ENCODE measurements around the gene RAB36. TPM values are rescaled to one million over a fixed set of nuclear protein-coding genes. Genes with fewer than 3 reads are reported as not detected.

Gene RAB36
- polyA plus RNA-seq, 1 of the 3 experiments (the other 2 are of a cell fraction), result 6.6 TPM

- no peak for TF ChIP-seq CHD2 (IDR thresholded peaks at IDR 0.05; ENCODE audit: low read length, partially characterized antibody)
- no peak for TF ChIP-seq USF1 (IDR thresholded peaks at IDR 0.05; ENCODE audit: borderline replicate concordance, low read depth)
- no peak for TF ChIP-seq GABPA (IDR thresholded peaks at IDR 0.05; ENCODE audit: low read depth)
- TF ChIP-seq SIN3A (IDR thresholded peaks at IDR 0.05; ENCODE audit: borderline replicate concordance, low read depth, low read length), result no peak
- TF ChIP-seq, protein P1, sequence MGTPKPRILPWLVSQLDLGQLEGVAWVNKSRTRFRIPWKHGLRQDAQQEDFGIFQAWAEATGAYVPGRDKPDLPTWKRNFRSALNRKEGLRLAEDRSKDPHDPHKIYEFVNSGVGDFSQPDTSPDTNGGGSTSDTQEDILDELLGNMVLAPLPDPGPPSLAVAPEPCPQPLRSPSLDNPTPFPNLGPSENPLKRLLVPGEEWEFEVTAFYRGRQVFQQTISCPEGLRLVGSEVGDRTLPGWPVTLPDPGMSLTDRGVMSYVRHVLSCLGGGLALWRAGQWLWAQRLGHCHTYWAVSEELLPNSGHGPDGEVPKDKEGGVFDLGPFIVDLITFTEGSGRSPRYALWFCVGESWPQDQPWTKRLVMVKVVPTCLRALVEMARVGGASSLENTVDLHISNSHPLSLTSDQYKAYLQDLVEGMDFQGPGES (IDR thresholded peaks at IDR 0.05; ENCODE audit: low read depth, low read length), result no peak
- TF ChIP-seq FOXJ3 (CRISPR knock-in tag; IDR thresholded peaks at IDR 0.05), result no peak
- TF ChIP-seq NRF1 (IDR thresholded peaks at IDR 0.05; ENCODE audit: low read depth, low read length), result no peak
- TF ChIP-seq, protein P2, sequence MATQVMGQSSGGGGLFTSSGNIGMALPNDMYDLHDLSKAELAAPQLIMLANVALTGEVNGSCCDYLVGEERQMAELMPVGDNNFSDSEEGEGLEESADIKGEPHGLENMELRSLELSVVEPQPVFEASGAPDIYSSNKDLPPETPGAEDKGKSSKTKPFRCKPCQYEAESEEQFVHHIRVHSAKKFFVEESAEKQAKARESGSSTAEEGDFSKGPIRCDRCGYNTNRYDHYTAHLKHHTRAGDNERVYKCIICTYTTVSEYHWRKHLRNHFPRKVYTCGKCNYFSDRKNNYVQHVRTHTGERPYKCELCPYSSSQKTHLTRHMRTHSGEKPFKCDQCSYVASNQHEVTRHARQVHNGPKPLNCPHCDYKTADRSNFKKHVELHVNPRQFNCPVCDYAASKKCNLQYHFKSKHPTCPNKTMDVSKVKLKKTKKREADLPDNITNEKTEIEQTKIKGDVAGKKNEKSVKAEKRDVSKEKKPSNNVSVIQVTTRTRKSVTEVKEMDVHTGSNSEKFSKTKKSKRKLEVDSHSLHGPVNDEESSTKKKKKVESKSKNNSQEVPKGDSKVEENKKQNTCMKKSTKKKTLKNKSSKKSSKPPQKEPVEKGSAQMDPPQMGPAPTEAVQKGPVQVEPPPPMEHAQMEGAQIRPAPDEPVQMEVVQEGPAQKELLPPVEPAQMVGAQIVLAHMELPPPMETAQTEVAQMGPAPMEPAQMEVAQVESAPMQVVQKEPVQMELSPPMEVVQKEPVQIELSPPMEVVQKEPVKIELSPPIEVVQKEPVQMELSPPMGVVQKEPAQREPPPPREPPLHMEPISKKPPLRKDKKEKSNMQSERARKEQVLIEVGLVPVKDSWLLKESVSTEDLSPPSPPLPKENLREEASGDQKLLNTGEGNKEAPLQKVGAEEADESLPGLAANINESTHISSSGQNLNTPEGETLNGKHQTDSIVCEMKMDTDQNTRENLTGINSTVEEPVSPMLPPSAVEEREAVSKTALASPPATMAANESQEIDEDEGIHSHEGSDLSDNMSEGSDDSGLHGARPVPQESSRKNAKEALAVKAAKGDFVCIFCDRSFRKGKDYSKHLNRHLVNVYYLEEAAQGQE (IDR thresholded peaks at IDR 0.05; ENCODE audit: low read depth, low read length), result no peak
- TF ChIP-seq ELF1 (IDR thresholded peaks at IDR 0.05), result no peak
- no peak for TF ChIP-seq MXI1 (IDR thresholded peaks at IDR 0.05; ENCODE audit: low read depth, low read length)
- no peak for TF ChIP-seq RXRA (IDR thresholded peaks at IDR 0.05; ENCODE audit: borderline replicate concordance, low read depth)
- no peak for TF ChIP-seq GATA2 (CRISPR knock-in tag; IDR thresholded peaks at IDR 0.05)
- TF ChIP-seq TCF12 (IDR thresholded peaks at IDR 0.05), result no peak
- TF ChIP-seq, protein P3, sequence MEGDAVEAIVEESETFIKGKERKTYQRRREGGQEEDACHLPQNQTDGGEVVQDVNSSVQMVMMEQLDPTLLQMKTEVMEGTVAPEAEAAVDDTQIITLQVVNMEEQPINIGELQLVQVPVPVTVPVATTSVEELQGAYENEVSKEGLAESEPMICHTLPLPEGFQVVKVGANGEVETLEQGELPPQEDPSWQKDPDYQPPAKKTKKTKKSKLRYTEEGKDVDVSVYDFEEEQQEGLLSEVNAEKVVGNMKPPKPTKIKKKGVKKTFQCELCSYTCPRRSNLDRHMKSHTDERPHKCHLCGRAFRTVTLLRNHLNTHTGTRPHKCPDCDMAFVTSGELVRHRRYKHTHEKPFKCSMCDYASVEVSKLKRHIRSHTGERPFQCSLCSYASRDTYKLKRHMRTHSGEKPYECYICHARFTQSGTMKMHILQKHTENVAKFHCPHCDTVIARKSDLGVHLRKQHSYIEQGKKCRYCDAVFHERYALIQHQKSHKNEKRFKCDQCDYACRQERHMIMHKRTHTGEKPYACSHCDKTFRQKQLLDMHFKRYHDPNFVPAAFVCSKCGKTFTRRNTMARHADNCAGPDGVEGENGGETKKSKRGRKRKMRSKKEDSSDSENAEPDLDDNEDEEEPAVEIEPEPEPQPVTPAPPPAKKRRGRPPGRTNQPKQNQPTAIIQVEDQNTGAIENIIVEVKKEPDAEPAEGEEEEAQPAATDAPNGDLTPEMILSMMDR (IDR thresholded peaks at IDR 0.05), result no peak
- CTCF ChIA-PET, result interaction anchor here (0.8 to 1.8 kb wide), 3 partner anchors 11 to 49 kb away, joined by 3 to 5 read pairs (median 3); partner anchors contain the start of gene BCR
- Histone ChIP-seq H3F3A (replicated peaks; ENCODE audit: insufficient read depth) (no peaks in the 10 kb centered on the region), H3K9me3 (no peaks in the 10 kb centered on the region), H3K4me1 (ENCODE audit: control insufficient read depth in 1 of 2, insufficient read depth in 2 of 2, low read depth in 1 of 2, low read length in 1 of 2) (peaks cover 0 to 23% of the 10 kb centered on the region in 2 experiments; a peak in 1 of 4 replicates), H3K9me2 (no peaks in the 10 kb centered on the region), H4K20me1 (ENCODE audit: insufficient read depth) (peaks cover 62% of the 10 kb centered on the region), H3K27me3 (ENCODE audit: insufficient read depth) (no peaks in the 10 kb centered on the region), H3K36me3 (replicated peaks in 1 of 2; ENCODE audit: control insufficient read depth in 1 of 2, insufficient read depth in 2 of 2, low read length in 1 of 2) (peaks cover 0 to 4% of the 10 kb centered on the region in 2 experiments), H3K79me2 (ENCODE audit: insufficient read depth) (peaks cover 88% of the 10 kb centered on the region), H3K9ac (no peak overlapping the region), H3K27ac (ENCODE audit: low read depth in 2 of 2, low read length in 1 of 2) (no peak overlapping the region), H3K4me2 (no peak overlapping the region), H2AFZ (ENCODE audit: low read depth) (no peak overlapping the region), H3K4me3 (ENCODE audit: low read depth in 2 of 2, low read length in 1 of 2) (no peak overlapping the region)
- POLR2A ChIA-PET, result no interaction called here
- no peak for DNase-seq
- 80% methylated on average over 3 of the region's 5 CpGs for WGBS (ENCODE audit: low lambda C conversion rate)
These were observed 48.6 kb downstream of the RAB36 start for GRCh38 chr22:23193882-23194281.

Data from SK-N-SH (cell line).